ENCODE data around the gene CNTRL. TPM values are rescaled to one million over a fixed set of nuclear protein-coding genes. Genes with fewer than 3 reads are reported as not detected.
"Not testable (repeated sequence)": the region's sequence is repeated elsewhere in the genome, so short reads cannot be mapped to it uniquely, and the experiment has no call there.

Gene CNTRL
- total RNA-seq, 2 experiments from 2014 or later: 62.8 to 69.8 TPM

GRCh38 chr9:121034529-121034928 is 40.2 kb upstream of the CNTRL start:
- no peaks in the 10 kb centered on the region for H3K36me3 Mint-ChIP-seq (ENCODE audit: low read depth)
- no peaks in the 10 kb centered on the region for H3K27me3 Mint-ChIP-seq
- H3K27ac Mint-ChIP-seq: no peak overlapping the region
- no peak for DNase-seq
- no peak for ATAC-seq
- intact Hi-C loops (cut with micrococcal nuclease): no loop called here
- POLR2A ChIA-PET: no interaction called here
- no peaks in the 10 kb centered on the region for H3K9me3 Mint-ChIP-seq
- no peak overlapping the region for H3K4me3 Mint-ChIP-seq
- CTCF ChIA-PET: interaction anchor here (0.6 to 1.6 kb wide), 4 partner anchors 9 to 202 kb away, joined by 3 to 7 read pairs (median 4); no protein-coding TSS in a partner anchor
- no peak for TF ChIP-seq CTCF (IDR thresholded peaks at IDR 0.05)
- no peaks in the 10 kb centered on the region for H3K4me1 Mint-ChIP-seq (ENCODE audit: low read depth)

GRCh38 chr9:121035717-121036116 is 39.0 kb upstream of the CNTRL start:
- not testable (repeated sequence) for ATAC-seq

DNA sequence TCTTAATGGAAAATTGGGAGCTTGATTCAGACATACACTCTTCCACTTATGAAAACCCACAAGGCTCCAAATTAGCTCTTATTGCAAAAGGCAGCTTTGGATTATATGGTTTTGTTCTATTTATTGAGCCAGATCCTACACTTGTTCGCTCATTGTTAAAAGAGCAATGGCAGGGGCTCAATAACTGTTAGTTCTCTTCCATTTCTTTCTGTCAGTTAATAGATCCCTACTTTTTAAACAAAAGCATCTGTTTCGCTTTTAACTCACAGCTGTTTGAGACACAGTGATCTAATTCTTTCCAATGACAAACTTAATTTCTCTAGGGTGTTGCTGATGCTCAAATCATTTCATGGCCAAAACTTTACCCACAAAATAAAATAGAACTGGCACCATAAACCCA is 36.4 kb upstream of the CNTRL start:
- DNase-seq (no peak), ATAC-seq (no peak)
- no peaks in the 10 kb centered on the region for H3K36me3 Mint-ChIP-seq (ENCODE audit: low read depth)
- no peaks in the 10 kb centered on the region for H3K4me1 Mint-ChIP-seq (ENCODE audit: low read depth)
- TF ChIP-seq CTCF (IDR thresholded peaks at IDR 0.05): no peak
- H3K27me3 Mint-ChIP-seq: no peaks in the 10 kb centered on the region
- intact Hi-C loops (cut with micrococcal nuclease): no loop called here
- ChIA-PET POLR2A (no interaction called here), CTCF (interaction anchor here (1.0 to 1.5 kb wide), 2 partner anchors 12 to 56 kb away, joined by 3 read pairs; partner anchors contain the start of gene C5)
- H3K4me3 Mint-ChIP-seq: no peak overlapping the region
- H3K27ac Mint-ChIP-seq: no peak overlapping the region
- H3K9me3 Mint-ChIP-seq: no peaks in the 10 kb centered on the region

More at GRCh38 chr9:121035717-121036116, 39.0 kb upstream of the CNTRL start:
- H3K27me3 Mint-ChIP-seq; H3K9me3 Mint-ChIP-seq; H3K4me1 Mint-ChIP-seq (ENCODE audit: low read depth); POLR2A ChIA-PET; DNase-seq; H3K36me3 Mint-ChIP-seq (ENCODE audit: low read depth); H3K27ac Mint-ChIP-seq; intact Hi-C loops (cut with micrococcal nuclease); H3K4me3 Mint-ChIP-seq: not testable (repeated sequence)
- CTCF ChIA-PET: interaction anchor here (0.8 to 1.4 kb wide), 5 partner anchors 11 to 171 kb away, joined by 3 to 9 read pairs (median 3); partner anchors contain the start of gene C5

GRCh38 chr9:121038804-121039203 is 36.0 kb upstream of the CNTRL start:
- Mint-ChIP-seq H3K27me3 (no peaks in the 10 kb centered on the region), H3K36me3 (ENCODE audit: low read depth) (no peaks in the 10 kb centered on the region), H3K9me3 (no peaks in the 10 kb centered on the region), H3K4me3 (no peak overlapping the region), H3K27ac (no peak overlapping the region), H3K4me1 (ENCODE audit: low read depth) (no peaks in the 10 kb centered on the region)
- ATAC-seq (no peak), DNase-seq (no peak)
- TF ChIP-seq CTCF (IDR thresholded peaks at IDR 0.05): no peak
- intact Hi-C loops (cut with micrococcal nuclease): no loop called here
- CTCF ChIA-PET: interaction anchor here (1.0 to 1.5 kb wide), 2 partner anchors 11 to 57 kb away, joined by 3 read pairs; partner anchors contain the start of gene C5
- POLR2A ChIA-PET: no interaction called here

DNA sequence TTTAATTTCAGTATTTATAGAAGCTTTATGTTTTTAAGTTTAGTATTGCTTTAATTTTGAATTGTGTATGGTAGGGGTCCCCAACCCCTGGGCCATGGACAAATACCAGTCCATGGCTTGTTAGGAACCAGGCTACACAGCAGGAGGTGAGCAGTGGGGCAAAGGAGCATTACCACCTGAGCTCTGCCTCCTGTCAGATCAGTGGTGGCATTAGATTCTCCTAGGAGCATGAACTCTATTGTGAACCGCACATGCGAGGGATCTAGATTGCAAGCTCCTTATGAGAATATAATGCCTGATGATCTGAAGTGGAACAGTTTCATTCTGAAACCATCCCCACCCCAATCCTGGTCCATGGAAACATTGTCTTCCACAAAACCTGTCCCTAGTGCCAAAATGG is 26.6 kb upstream of the CNTRL start:
- ChIA-PET CTCF (interaction anchor here (1.2 to 6.4 kb wide), 4 partner anchors 8 to 292 kb away, joined by 4 to 40 read pairs (median 6); no protein-coding TSS in a partner anchor), POLR2A (no interaction called here)
- no peak for ATAC-seq
- Mint-ChIP-seq H3K9me3 (no peaks in the 10 kb centered on the region), H3K27ac (no peak overlapping the region), H3K4me1 (ENCODE audit: low read depth) (no peaks in the 10 kb centered on the region), H3K4me3 (no peak overlapping the region), H3K36me3 (ENCODE audit: low read depth) (no peaks in the 10 kb centered on the region), H3K27me3 (no peaks in the 10 kb centered on the region)
- TF ChIP-seq CTCF (IDR thresholded peaks at IDR 0.05): no peak
- intact Hi-C loops (cut with micrococcal nuclease): no loop called here
- no peak for DNase-seq

Data from activated CD8-positive, alpha-beta T cell treated with anti-CD3 and anti-CD28 coated beads for 36 hours (primary cell).